ENCODE data around the gene CHST8. TPM values are rescaled to one million over a fixed set of nuclear protein-coding genes. Genes with fewer than 3 reads are reported as not detected.

CHST8 gene, protein sequence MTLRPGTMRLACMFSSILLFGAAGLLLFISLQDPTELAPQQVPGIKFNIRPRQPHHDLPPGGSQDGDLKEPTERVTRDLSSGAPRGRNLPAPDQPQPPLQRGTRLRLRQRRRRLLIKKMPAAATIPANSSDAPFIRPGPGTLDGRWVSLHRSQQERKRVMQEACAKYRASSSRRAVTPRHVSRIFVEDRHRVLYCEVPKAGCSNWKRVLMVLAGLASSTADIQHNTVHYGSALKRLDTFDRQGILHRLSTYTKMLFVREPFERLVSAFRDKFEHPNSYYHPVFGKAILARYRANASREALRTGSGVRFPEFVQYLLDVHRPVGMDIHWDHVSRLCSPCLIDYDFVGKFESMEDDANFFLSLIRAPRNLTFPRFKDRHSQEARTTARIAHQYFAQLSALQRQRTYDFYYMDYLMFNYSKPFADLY
- under 1 TPM in 1 of 2 donors, not detected in 1; 0.43 TPM for total RNA-seq

DNA sequence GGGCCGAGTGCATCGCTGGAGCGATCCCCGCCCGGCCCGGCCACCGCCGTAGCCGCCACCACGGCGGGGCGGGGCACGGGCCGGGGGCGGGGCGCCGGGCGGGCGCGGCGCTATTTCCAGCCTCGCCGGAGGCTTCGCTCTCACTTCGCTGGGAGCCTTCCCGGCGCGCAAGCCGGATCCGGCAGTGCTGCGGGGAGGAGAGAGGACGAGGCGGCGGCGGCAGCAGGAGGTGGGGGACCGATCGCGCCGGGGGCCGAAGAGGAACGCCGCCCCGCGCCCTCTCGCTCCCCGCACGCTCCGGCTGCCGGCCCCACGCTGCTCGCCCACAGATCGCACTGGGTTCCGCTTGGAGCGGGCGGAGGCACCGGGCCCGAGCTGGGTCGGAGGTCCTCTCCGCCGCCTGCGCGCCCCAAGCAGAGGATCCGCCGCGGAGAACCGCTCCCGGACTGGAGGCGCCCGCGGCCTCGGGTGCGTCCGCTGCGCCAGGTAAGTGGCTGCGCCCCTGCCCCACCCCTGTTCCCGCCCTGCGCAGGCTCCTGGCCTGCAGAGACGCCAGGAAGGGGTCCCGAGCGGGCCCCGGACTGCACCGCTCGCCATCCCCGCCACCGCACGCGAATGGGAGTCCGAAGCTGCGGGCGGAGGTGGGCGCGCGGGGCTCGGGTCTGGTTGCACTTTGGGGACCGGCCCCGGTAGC is at the start of gene CHST8:
Gene CHST8 (plus strand): TSS at position 143 of the 694 bp plus-strand sequence. CDS start 67,309 bp downstream, outside the sequence.
- Histone ChIP-seq H3K27ac (no peak within 1 kb of the TSS), H3K27me3 (peaks cover 9 to 19% of the 10 kb centered on the region in 2 donors), H3K4me3 (peak within 1 kb of the TSS; percentile 21 to 56), H3K36me3 (no peaks in the 10 kb centered on the region), H3K9me3 (no peaks in the 10 kb centered on the region), H3K4me1 (peaks cover 0 to 17% of the 10 kb centered on the region in 2 donors)
- TF ChIP-seq, protein P1, sequence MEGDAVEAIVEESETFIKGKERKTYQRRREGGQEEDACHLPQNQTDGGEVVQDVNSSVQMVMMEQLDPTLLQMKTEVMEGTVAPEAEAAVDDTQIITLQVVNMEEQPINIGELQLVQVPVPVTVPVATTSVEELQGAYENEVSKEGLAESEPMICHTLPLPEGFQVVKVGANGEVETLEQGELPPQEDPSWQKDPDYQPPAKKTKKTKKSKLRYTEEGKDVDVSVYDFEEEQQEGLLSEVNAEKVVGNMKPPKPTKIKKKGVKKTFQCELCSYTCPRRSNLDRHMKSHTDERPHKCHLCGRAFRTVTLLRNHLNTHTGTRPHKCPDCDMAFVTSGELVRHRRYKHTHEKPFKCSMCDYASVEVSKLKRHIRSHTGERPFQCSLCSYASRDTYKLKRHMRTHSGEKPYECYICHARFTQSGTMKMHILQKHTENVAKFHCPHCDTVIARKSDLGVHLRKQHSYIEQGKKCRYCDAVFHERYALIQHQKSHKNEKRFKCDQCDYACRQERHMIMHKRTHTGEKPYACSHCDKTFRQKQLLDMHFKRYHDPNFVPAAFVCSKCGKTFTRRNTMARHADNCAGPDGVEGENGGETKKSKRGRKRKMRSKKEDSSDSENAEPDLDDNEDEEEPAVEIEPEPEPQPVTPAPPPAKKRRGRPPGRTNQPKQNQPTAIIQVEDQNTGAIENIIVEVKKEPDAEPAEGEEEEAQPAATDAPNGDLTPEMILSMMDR (IDR thresholded peaks at IDR 0.05) = no peak
- no peak for DNase-seq (ENCODE audit: low spot score)

DNA sequence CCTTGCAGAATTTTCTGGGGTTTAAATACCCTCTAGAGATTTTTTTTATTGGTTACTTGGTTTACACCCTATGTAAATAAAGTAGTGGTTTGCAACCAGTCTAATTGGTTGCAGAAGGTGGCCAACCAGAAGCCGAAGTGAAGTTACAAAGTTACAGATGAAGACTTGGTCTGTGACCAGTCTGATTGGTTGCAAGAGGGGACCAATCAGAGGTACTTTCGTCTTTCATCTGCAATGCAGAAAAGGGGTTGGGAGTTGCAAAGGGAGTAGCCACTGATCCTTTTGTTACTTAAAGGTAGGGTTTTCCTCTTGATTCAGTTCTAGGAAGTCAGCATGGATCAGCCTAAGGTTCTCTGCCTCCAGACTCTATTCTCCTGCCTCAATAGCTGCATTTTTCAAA is 48.8 kb upstream of the CHST8 start:
- Histone ChIP-seq H3K27me3 (no peaks in the 10 kb centered on the region), H3K4me3 (no peak overlapping the region), H3K4me1 (no peaks in the 10 kb centered on the region), H3K9me3 (peaks cover 0 to 13% of the 10 kb centered on the region in 2 donors), H3K36me3 (no peaks in the 10 kb centered on the region), H3K27ac (no peak overlapping the region)
- DNase-seq (ENCODE audit: low spot score) = no peak
- TF ChIP-seq, protein P1 (IDR thresholded peaks at IDR 0.05) = no peak

DNA sequence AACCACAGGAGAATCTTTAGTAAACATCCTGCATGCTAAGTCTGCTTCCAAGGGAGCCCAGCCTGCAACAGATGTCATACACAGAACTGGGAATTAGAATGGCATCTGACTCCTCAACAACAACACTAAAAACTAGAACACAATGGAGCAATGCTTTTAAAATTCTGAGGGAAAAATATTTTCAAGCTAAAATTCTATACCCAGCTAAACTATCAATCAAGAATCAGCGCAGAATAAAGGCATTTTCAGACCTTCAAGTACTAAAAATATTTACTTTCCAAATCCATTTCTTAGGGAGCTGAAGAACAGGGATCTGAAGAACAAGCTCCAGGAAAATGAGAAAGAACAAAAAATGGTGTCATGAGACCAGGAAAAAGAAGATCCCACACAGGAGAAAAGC is 46.9 kb upstream of the CHST8 start:
- Histone ChIP-seq H3K4me3 (no peak overlapping the region), H3K27ac (no peak overlapping the region), H3K9me3 (peaks cover 0 to 13% of the 10 kb centered on the region in 2 donors), H3K4me1 (no peaks in the 10 kb centered on the region), H3K27me3 (no peaks in the 10 kb centered on the region), H3K36me3 (no peaks in the 10 kb centered on the region)
- DNase-seq (ENCODE audit: low spot score) = no peak
- TF ChIP-seq, protein P1 (IDR thresholded peaks at IDR 0.05) = no peak

DNA sequence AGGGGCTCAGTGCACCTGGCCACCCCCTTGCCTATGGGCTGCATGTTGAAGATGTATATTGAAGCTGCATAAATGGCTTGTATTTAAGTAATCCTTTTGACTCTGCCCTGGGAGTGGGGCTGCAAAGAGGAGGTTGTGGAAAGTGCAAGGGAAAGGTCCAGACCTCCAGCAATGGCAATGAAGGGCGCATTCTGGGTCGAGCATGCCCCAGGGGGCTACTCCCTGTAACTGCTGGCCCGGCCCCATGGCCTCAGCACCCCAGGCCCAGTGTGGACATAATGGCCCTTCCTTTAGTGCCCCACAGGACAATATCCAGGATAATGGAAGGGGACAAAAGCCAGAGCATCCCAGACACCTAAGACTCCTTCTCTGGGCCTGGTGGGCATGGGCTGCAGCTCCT is 43.1 kb upstream of the CHST8 start:
- H3K27me3 ChIP-seq = no peaks in the 10 kb centered on the region
- no peak overlapping the region for H3K27ac ChIP-seq
- no peak overlapping the region for H3K4me3 ChIP-seq
- no peaks in the 10 kb centered on the region for H3K36me3 ChIP-seq
- no peak for DNase-seq (ENCODE audit: low spot score)
- H3K9me3 ChIP-seq = peaks cover 0 to 13% of the 10 kb centered on the region in 2 donors
- H3K4me1 ChIP-seq = no peaks in the 10 kb centered on the region
- TF ChIP-seq, protein P1 (IDR thresholded peaks at IDR 0.05) = no peak

DNA sequence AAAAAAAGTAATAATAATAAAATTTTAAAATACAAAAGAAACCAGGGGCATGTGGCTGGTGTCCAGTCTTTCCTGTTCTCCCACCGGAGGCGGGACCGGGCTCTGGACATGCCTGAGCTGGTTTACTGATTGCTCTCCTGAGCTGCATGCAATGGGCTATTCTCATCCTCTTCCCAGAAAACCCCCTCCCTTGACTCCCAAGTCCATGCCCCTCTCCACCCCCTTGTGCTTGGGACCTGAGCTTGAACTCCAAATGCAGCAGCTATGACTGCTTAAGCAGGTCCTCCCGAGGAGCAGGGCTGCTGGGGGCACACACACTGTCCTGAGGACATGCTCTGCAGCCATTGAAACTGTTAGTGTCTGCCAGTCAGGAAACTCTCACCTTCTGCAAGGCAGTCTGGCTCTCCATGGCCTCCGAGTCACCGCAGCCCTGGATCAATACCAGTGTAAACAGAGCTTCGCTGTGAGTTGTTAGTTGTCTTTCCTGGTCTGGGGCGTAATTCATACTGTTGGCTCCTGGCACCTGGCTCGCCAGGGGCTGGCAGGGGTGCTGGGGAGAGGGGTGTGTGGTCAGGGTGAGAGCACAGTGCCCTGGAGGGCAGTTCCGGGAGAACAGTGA is 41.6 kb upstream of the CHST8 start:
- H3K36me3 ChIP-seq = no peaks in the 10 kb centered on the region
- H3K9me3 ChIP-seq = peaks cover 0 to 6% of the 10 kb centered on the region in 2 donors
- H3K27ac ChIP-seq = no peak overlapping the region
- TF ChIP-seq, protein P1 (IDR thresholded peaks at IDR 0.05) = no peak
- no peak for DNase-seq (ENCODE audit: low spot score)
- H3K4me3 ChIP-seq = no peak overlapping the region
- no peaks in the 10 kb centered on the region for H3K4me1 ChIP-seq
- H3K27me3 ChIP-seq = no peaks in the 10 kb centered on the region
